ENCODE results near the gene GPR132. TPM values are rescaled to one million over a fixed set of nuclear protein-coding genes. Genes with fewer than 3 reads are reported as not detected.

Gene GPR132
- polyA plus RNA-seq, 2 of the 4 experiments (the other 2 are of a cell fraction), result 0.18 to 0.19 TPM

DNA sequence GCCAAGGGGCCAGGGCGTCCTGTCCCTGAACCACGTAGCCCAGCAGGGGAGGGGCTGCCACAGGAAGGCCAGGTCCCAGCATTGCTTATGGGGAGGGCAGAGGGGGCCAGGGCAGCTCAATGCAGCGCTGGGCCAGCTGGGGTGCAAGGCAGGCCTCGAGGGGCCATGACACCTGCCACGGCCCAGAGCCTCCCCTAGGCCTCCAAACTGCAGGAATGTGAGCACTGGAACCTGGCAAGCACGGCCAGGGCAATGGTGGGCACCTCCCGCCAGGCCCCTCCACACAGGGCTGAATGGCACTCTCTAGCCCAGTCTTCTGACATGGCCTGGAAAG is 32.5 kb upstream of the GPR132 start:
- DNase-seq (ENCODE audit: low read depth in 1 of 2, low spot score in 1 of 2) (no peak), FAIRE-seq (no peak), ATAC-seq (no peak)
- POLR2A ChIA-PET, result no interaction called here
- no peak for TF ChIP-seq MAX (IDR thresholded peaks at IDR 0.05)
- no peak for TF ChIP-seq ELK1 (IDR thresholded peaks at IDR 0.05; ENCODE audit: low read depth, low read length)
- no peak for TF ChIP-seq CBX8 (IDR thresholded peaks at IDR 0.05)
- TF ChIP-seq MYC (IDR thresholded peaks at IDR 0.05; ENCODE audit: borderline replicate concordance, low read length), result no peak
- TF ChIP-seq, protein P1, sequence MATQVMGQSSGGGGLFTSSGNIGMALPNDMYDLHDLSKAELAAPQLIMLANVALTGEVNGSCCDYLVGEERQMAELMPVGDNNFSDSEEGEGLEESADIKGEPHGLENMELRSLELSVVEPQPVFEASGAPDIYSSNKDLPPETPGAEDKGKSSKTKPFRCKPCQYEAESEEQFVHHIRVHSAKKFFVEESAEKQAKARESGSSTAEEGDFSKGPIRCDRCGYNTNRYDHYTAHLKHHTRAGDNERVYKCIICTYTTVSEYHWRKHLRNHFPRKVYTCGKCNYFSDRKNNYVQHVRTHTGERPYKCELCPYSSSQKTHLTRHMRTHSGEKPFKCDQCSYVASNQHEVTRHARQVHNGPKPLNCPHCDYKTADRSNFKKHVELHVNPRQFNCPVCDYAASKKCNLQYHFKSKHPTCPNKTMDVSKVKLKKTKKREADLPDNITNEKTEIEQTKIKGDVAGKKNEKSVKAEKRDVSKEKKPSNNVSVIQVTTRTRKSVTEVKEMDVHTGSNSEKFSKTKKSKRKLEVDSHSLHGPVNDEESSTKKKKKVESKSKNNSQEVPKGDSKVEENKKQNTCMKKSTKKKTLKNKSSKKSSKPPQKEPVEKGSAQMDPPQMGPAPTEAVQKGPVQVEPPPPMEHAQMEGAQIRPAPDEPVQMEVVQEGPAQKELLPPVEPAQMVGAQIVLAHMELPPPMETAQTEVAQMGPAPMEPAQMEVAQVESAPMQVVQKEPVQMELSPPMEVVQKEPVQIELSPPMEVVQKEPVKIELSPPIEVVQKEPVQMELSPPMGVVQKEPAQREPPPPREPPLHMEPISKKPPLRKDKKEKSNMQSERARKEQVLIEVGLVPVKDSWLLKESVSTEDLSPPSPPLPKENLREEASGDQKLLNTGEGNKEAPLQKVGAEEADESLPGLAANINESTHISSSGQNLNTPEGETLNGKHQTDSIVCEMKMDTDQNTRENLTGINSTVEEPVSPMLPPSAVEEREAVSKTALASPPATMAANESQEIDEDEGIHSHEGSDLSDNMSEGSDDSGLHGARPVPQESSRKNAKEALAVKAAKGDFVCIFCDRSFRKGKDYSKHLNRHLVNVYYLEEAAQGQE (IDR thresholded peaks at IDR 0.05), result no peak
- TF ChIP-seq FOSL2 (IDR thresholded peaks at IDR 0.05), result no peak
- no peak for TF ChIP-seq FOSL2 (CRISPR knock-in tag; IDR thresholded peaks at IDR 0.05)
- TF ChIP-seq BHLHE40 (IDR thresholded peaks at IDR 0.05; ENCODE audit: low read depth, low read length), result no peak
- no peak overlapping the region for H3K4me3 ChIP-seq
- peaks cover 13% of the 10 kb centered on the region for H3K4me1 ChIP-seq
- WGBS (ENCODE audit: missing lambda C conversion rate), result 80% methylated on average over 5 of the region's 7 CpGs
- CTCF ChIA-PET, result interaction anchor here (0.7 kb wide), 2 partner anchors 52 to 201 kb away, joined by 3 read pairs; no protein-coding TSS in a partner anchor
- peaks cover 20% of the 10 kb centered on the region for H3K9me3 ChIP-seq
- no peak overlapping the region for H3K27ac ChIP-seq
- no peak overlapping the region for H3K4me2 ChIP-seq

- no peak overlapping the region for H3K4me2 ChIP-seq
- H3K4me1 ChIP-seq, result peaks cover 21% of the 10 kb centered on the region
- FAIRE-seq, result no peak
- no peak overlapping the region for H3K4me3 ChIP-seq
- POLR2A ChIA-PET, result no interaction called here
- CTCF ChIA-PET, result interaction anchor here (0.9 to 2.5 kb wide), 4 partner anchors 9 to 72 kb away, joined by 3 to 9 read pairs (median 6); partner anchors contain the start of gene JAG2
- ATAC-seq, result no peak
- H3K27ac ChIP-seq, result no peak overlapping the region
- DNase-seq (ENCODE audit: low read depth in 1 of 2, low spot score in 1 of 2), result no peak
- H3K9me3 ChIP-seq, result peaks cover 20% of the 10 kb centered on the region
- 89% methylated on average over 15 of the region's 15 CpGs for WGBS (ENCODE audit: missing lambda C conversion rate)
- TF ChIP-seq TP53 (CRISPR knock-in tag; IDR thresholded peaks at IDR 0.05) (no peak), FOSB (CRISPR knock-in tag; IDR thresholded peaks at IDR 0.05) (no peak), GATA3 (IDR thresholded peaks at IDR 0.05; ENCODE audit: borderline replicate concordance) (no peak), HOXB13 (CRISPR knock-in tag; IDR thresholded peaks at IDR 0.05; ENCODE audit: low read depth) (no peak), MYC (IDR thresholded peaks at IDR 0.05; ENCODE audit: borderline replicate concordance, low read length) (no peak), CHD4 (IDR thresholded peaks at IDR 0.05; ENCODE audit: borderline replicate concordance) (no peak), FOXS1 (CRISPR knock-in tag; IDR thresholded peaks at IDR 0.05) (no peak), EHMT2 (IDR thresholded peaks at IDR 0.05; ENCODE audit: low read depth) (no peak), RCOR1 (IDR thresholded peaks at IDR 0.05; ENCODE audit: low read depth, low read length) (no peak), ZSCAN20 (CRISPR knock-in tag; IDR thresholded peaks at IDR 0.05) (no peak), RNF2 (IDR thresholded peaks at IDR 0.05; ENCODE audit: borderline replicate concordance, low read depth) (no peak), CEBPB (IDR thresholded peaks at IDR 0.05) (no peak), RAD21 (conservative IDR thresholded peaks at IDR 0.05 in 1 of 2, IDR thresholded peaks at IDR 0.05 in 1 of 2) (no peak), SREBF2 (IDR thresholded peaks at IDR 0.05) (no peak), CBX2 (IDR thresholded peaks at IDR 0.05; ENCODE audit: borderline replicate concordance, low read depth) (no peak), CBX8 (IDR thresholded peaks at IDR 0.05) (no peak)
- TF ChIP-seq, protein P2, sequence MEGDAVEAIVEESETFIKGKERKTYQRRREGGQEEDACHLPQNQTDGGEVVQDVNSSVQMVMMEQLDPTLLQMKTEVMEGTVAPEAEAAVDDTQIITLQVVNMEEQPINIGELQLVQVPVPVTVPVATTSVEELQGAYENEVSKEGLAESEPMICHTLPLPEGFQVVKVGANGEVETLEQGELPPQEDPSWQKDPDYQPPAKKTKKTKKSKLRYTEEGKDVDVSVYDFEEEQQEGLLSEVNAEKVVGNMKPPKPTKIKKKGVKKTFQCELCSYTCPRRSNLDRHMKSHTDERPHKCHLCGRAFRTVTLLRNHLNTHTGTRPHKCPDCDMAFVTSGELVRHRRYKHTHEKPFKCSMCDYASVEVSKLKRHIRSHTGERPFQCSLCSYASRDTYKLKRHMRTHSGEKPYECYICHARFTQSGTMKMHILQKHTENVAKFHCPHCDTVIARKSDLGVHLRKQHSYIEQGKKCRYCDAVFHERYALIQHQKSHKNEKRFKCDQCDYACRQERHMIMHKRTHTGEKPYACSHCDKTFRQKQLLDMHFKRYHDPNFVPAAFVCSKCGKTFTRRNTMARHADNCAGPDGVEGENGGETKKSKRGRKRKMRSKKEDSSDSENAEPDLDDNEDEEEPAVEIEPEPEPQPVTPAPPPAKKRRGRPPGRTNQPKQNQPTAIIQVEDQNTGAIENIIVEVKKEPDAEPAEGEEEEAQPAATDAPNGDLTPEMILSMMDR (IDR thresholded peaks at IDR 0.05), result no peak
- TF ChIP-seq, protein P3, sequence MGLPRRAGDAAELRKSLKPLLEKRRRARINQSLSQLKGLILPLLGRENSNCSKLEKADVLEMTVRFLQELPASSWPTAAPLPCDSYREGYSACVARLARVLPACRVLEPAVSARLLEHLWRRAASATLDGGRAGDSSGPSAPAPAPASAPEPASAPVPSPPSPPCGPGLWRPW (IDR thresholded peaks at IDR 0.05), result no peak
- TF ChIP-seq, protein P1 (IDR thresholded peaks at IDR 0.05), result no peak
- TF ChIP-seq, protein P4, sequence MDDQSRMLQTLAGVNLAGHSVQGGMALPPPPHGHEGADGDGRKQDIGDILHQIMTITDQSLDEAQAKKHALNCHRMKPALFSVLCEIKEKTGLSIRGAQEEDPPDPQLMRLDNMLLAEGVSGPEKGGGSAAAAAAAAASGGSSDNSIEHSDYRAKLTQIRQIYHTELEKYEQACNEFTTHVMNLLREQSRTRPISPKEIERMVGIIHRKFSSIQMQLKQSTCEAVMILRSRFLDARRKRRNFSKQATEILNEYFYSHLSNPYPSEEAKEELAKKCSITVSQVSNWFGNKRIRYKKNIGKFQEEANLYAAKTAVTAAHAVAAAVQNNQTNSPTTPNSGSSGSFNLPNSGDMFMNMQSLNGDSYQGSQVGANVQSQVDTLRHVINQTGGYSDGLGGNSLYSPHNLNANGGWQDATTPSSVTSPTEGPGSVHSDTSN (IDR thresholded peaks at IDR 0.05), result no peak
Observed at GRCh38 chr14:105096206-105096875, 31.1 kb upstream of the GPR132 start.

All from A549 (cell line).